Stimulated activated naive CD4-positive, alpha-beta T cell treated with Interleukin-2 at 50 U/mL for 16 hours (primary cell): Measurements from ENCODE around the gene NR6A1.

Experiments used
- DNase-seq: peaks from one replicate; lab custom pipeline; 2025; lab: John Stamatoyannopoulos, UW

NR6A1 gene

GRCh38 chr9:124470726-124471125 is 300.4 kb downstream of the NR6A1 start:
- DNase-seq: no peak

DNA sequence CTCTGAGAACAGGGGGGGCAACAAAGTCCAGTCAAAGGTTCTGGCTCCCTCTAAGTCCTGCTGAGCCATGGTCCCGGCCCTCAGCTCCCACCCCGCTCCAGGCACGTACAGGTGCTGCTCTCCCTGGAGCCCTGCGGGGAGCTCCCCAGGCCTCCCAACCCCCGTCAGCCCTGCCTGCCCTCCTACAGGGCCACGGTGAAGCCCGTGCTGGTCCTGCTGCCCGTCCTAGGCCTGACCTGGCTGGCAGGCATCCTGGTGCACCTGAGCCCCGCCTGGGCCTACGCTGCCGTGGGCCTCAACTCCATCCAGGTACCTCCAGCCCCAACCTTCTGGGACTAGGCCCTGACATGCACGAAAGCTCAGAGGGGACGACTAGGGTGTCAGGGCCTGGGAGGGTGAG is 300.8 kb downstream of the NR6A1 start:
- DNase-seq: no peak

- no peak for DNase-seq
These were observed 301.9 kb downstream of the NR6A1 start for GRCh38 chr9:124469011-124469832.

- DNase-seq: no peak
These were observed 302.9 kb downstream of the NR6A1 start for GRCh38 chr9:124468061-124468740.

DNA sequence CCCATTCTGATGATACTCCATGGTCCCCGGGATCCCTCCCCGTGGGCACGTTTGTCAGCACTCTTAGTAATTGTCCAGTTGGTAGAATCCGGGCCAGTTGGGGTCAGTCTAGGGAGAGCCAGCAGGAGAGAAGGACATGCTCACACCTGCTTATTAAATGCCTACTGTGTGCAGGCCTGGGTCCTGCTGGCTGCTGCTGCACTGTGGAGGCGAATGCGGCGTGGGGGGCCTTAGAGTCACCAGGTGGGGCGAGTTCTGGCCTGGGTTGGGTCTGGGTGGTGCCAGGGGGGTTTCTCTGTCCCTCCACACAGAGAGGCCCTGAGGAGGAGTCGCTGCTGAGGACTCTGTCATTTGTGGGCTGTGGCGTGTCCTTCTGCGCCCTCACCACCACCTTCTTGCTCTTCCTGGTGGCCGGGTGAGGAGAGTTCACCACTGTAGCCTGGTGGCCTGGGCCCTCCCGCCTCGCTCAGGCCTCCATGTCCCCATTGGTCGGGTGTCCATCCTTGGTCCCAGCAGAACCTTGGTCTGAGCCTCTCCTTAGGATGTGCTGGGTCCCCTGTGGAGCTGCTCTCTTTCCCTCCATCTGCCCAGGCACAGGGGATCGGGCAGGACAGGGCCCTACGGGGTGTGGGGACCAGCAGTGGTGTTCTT is 303.6 kb downstream of the NR6A1 start:
- no peak for DNase-seq
